T-helper 1 cell treated with Interleukin-12 subunit alpha and Interleukin-12 subunit beta and Interleukin-4 antibody, amounts not matched to agents 30 μg/mL and 1 μg/mL, for 36 hours (primary cell): ENCODE measurements around the gene TUBA4B.

Source experiments
- H3K27ac Mint-ChIP-seq: one replicate; pipeline ENCODE4 v1.8.0; 2021; ENCODE audit warnings: mild to moderate bottlenecking, mixed read lengths
- H3K27me3 Mint-ChIP-seq: one replicate; pipeline ENCODE4 v1.8.0; 2021; ENCODE audit warnings: low read depth, mixed read lengths
- H3K36me3 Mint-ChIP-seq: one replicate; pipeline ENCODE4 v1.8.0; 2021; ENCODE audit warnings: low read depth, mixed read lengths
- H3K4me1 Mint-ChIP-seq: one replicate; pipeline ENCODE4 v1.8.0; 2021; ENCODE audit warnings: low read depth, mixed read lengths
- H3K4me3 Mint-ChIP-seq: one replicate; pipeline ENCODE4 v1.8.0; 2021; ENCODE audit warnings: mild to moderate bottlenecking, moderate library complexity, mixed read lengths
- H3K9me3 Mint-ChIP-seq: one replicate; pipeline ENCODE4 v1.8.0; 2021; ENCODE audit warnings: mixed read lengths

The TUBA4B gene

DNA sequence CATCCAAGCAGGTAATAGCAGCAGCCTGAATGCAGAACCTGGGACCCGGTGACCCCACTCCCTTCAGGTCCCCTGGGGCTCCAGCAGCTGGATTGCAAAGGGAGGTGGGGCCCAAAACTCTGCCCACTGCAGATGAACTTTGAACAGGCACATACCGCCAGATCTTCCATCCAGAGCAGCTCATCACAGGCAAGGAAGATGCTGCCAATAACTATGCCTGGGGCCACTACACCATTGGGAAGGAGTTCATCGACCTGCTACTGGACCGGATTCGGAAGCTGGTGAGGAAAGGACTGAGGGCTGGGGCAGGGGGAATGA is 17.0 kb downstream of the TUBA4B start:
- H3K4me1 Mint-ChIP-seq, result no peaks in the 10 kb centered on the region
- peaks cover 10% of the 10 kb centered on the region for H3K27me3 Mint-ChIP-seq
- no peaks in the 10 kb centered on the region for H3K36me3 Mint-ChIP-seq
- no peak overlapping the region for H3K27ac Mint-ChIP-seq
- no peaks in the 10 kb centered on the region for H3K9me3 Mint-ChIP-seq
- no peak overlapping the region for H3K4me3 Mint-ChIP-seq

- Mint-ChIP-seq H3K27ac (no peak overlapping the region), H3K4me1 (no peaks in the 10 kb centered on the region), H3K9me3 (no peaks in the 10 kb centered on the region), H3K36me3 (no peaks in the 10 kb centered on the region), H3K27me3 (peaks cover 10% of the 10 kb centered on the region), H3K4me3 (no peak overlapping the region)
Measured at GRCh38 chr2:219271021-219271420, 18.0 kb downstream of the TUBA4B start.

GRCh38 chr2:219272356-219272755 is 19.3 kb downstream of the TUBA4B start:
- H3K4me1 Mint-ChIP-seq, result peaks cover 3% of the 10 kb centered on the region
- no peaks in the 10 kb centered on the region for H3K36me3 Mint-ChIP-seq
- H3K9me3 Mint-ChIP-seq, result no peaks in the 10 kb centered on the region
- peaks cover 10% of the 10 kb centered on the region for H3K27me3 Mint-ChIP-seq
- no peak overlapping the region for H3K4me3 Mint-ChIP-seq
- no peak overlapping the region for H3K27ac Mint-ChIP-seq

- H3K9me3 Mint-ChIP-seq, result no peaks in the 10 kb centered on the region
- H3K4me3 Mint-ChIP-seq, result no peak overlapping the region
- no peak overlapping the region for H3K27ac Mint-ChIP-seq
- peaks cover 9% of the 10 kb centered on the region for H3K4me1 Mint-ChIP-seq
- H3K27me3 Mint-ChIP-seq, result peaks cover 10% of the 10 kb centered on the region
- H3K36me3 Mint-ChIP-seq, result no peaks in the 10 kb centered on the region
Measured at GRCh38 chr2:219272995-219273394, 20.0 kb downstream of the TUBA4B start.

GRCh38 chr2:219273937-219274336 is 20.9 kb downstream of the TUBA4B start:
- peaks cover 10% of the 10 kb centered on the region for H3K27me3 Mint-ChIP-seq
- no peak overlapping the region for H3K4me3 Mint-ChIP-seq
- H3K27ac Mint-ChIP-seq, result no peak overlapping the region
- no peaks in the 10 kb centered on the region for H3K9me3 Mint-ChIP-seq
- peaks cover 19% of the 10 kb centered on the region for H3K4me1 Mint-ChIP-seq
- no peaks in the 10 kb centered on the region for H3K36me3 Mint-ChIP-seq

- H3K27ac Mint-ChIP-seq, result no peak overlapping the region
- no peak overlapping the region for H3K4me3 Mint-ChIP-seq
- peaks cover 10% of the 10 kb centered on the region for H3K27me3 Mint-ChIP-seq
- H3K4me1 Mint-ChIP-seq, result peaks cover 20% of the 10 kb centered on the region
- H3K9me3 Mint-ChIP-seq, result no peaks in the 10 kb centered on the region
- H3K36me3 Mint-ChIP-seq, result no peaks in the 10 kb centered on the region
Measured at GRCh38 chr2:219274361-219274921, 21.4 kb downstream of the TUBA4B start.

DNA sequence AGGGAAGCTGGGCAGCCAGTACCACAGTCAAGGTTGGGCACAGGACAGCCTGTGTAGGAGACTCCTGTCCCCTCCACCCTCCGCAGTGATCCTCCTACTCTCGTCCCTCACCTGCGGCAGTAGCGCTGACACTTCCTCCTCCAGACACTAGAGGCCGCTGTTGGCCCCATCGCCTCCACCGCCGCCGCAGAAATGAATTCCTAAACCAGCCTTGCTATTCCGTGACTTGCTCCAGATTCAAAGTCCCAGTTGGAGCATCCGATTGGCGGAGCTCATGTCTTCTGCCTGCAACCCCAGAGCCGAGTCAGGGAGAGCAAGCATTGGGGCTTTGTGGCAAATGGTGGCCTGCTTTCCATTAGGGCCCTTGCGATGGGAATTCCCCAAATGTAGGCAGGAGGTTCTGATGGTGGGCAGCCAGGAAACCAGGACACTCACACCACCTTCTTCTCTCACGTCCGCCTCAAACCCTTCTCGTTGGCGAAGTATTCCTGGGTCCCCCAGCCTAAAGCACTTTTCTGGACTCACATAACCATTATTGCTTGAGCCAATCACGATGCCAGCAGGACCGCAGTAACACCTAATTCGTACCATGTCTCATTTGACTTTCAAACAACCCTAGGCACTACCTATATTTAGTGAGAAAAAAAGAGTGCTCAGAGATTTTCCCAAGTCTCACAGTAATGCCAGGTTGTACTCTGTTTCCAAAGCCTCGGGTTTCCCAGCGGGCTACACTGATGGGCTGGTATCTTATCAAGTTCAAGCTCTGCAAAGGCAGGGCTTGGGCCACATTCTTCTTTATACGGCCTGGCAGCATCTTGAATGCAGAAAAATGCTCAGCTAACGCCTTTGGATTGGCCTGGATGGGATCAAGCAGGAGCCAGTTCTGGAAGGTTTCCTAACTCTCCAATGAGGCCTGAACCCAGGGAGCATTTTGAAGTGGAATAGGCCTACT is 24.9 kb downstream of the TUBA4B start:
- Mint-ChIP-seq H3K9me3 (no peaks in the 10 kb centered on the region), H3K27ac (peak overlapping the region; percentile 98), H3K27me3 (peaks cover 4% of the 10 kb centered on the region), H3K4me1 (peaks cover 35% of the 10 kb centered on the region), H3K36me3 (peaks cover 10% of the 10 kb centered on the region), H3K4me3 (peak overlapping the region; percentile 98)

- peaks cover 4% of the 10 kb centered on the region for H3K27me3 Mint-ChIP-seq
- peak overlapping the region; percentile 98 for H3K27ac Mint-ChIP-seq
- peak overlapping the region; percentile 98 for H3K4me3 Mint-ChIP-seq
- no peaks in the 10 kb centered on the region for H3K9me3 Mint-ChIP-seq
- H3K4me1 Mint-ChIP-seq, result peaks cover 35% of the 10 kb centered on the region
- H3K36me3 Mint-ChIP-seq, result peaks cover 13% of the 10 kb centered on the region
Measured at GRCh38 chr2:219278655-219279150, 25.7 kb downstream of the TUBA4B start.

DNA sequence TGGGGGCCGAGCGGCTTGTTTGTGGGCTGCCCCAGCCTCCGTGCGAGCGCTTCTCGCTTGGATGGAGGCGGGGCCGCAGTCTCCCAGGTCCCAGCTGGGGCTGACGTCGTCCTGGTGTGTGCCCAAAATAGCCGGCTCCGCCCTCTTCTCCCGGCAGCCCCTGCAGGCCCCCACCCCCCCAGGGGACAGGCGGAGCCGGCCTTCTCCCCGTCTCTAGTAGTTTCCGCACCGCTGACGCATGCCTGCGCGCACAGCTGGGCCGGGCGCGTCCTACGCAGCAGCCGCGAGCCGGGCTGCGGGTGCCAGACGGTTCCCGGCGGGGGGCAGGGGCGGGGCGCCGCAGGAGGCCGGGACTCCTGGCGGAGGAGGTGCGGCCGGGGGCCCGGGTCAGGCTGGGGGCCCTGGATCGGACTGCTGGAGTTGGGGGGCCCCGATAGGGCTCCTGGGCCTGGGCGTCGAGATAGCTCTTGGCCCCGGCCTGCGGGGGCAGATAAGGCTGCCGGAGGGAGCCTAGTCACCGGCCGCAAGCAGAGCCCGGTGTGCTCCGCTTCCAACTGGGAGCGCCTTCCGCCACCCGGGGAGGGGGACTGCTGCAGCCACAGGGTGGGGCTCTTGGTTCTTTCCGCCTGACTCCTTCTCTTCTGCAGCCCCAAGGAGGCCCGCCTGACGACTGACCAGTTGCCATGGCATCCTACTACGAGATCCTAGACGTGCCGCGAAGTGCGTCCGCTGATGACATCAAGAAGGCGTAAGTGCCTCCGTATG is 26.3 kb downstream of the TUBA4B start, which contains the start of gene DNAJB2:
TSS of gene DNAJB2 (plus strand) at position 216 of the 765 bp plus-strand sequence. CDS start at position 684, 468 bp downstream.
- H3K27ac Mint-ChIP-seq, result peak within 1 kb of the TSS; percentile 99
- H3K9me3 Mint-ChIP-seq, result no peaks in the 10 kb centered on the region
- peak within 1 kb of the TSS; percentile 98 for H3K4me3 Mint-ChIP-seq
- H3K36me3 Mint-ChIP-seq, result peaks cover 13% of the 10 kb centered on the region
- H3K4me1 Mint-ChIP-seq, result peaks cover 35% of the 10 kb centered on the region
- peaks cover 4% of the 10 kb centered on the region for H3K27me3 Mint-ChIP-seq

DNA sequence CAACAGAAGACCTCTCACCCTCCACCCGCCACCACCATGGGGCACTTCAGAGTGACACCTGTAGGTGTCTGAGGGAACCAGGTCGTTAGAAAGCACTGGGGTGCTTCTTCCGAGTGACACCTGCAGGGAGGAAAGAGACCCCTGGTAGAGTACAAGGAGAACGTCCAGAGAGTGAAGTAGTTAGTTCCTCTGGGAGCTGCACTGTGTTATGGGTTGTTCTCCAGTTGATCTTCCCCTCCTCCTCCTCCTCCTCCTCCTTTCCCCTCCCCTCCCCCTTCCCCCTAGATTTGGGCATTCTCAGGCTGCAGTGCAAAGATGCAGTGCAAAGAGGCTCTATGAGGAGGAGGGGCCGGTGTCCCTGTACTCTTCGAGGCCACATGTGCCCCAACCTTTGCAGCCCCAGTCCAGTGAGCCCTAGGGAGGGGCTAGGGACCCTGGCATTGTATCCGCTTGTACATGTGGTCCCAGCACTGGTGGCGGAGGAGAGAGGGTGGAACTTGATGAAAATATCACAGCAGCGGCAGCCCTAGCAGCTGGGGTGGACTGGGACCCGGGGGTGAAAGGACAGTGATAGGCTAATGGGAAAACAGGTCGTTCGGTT is 27.0 kb downstream of the TUBA4B start:
- H3K36me3 Mint-ChIP-seq, result peaks cover 13% of the 10 kb centered on the region
- peak overlapping the region; percentile 98 for H3K4me3 Mint-ChIP-seq
- peaks cover 35% of the 10 kb centered on the region for H3K4me1 Mint-ChIP-seq
- no peaks in the 10 kb centered on the region for H3K27me3 Mint-ChIP-seq
- H3K27ac Mint-ChIP-seq, result peak overlapping the region; percentile 99
- no peaks in the 10 kb centered on the region for H3K9me3 Mint-ChIP-seq

DNA sequence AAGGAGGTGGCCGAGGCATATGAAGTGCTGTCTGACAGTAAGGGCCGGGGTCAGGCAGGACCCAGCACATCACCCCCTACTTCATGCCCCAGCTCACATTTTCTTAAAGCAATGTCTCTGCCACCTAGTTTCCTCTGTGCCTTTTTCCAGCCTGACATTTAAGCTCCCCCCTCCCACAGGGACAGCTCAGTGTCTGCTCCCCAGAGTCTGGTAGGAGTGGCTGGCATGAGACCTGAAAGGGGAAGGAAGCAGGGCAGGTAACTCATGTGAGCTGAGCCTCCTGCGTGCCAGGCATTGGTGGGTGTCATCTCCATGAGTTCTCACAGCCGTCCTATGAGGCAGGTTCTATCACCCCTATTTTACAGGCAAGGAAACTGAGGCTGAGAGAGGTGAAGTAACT is 27.6 kb downstream of the TUBA4B start:
- Mint-ChIP-seq H3K4me1 (peaks cover 36% of the 10 kb centered on the region), H3K27ac (peak overlapping the region; percentile 99), H3K9me3 (no peaks in the 10 kb centered on the region), H3K36me3 (peaks cover 16% of the 10 kb centered on the region), H3K4me3 (peak overlapping the region; percentile 98), H3K27me3 (no peaks in the 10 kb centered on the region)

DNA sequence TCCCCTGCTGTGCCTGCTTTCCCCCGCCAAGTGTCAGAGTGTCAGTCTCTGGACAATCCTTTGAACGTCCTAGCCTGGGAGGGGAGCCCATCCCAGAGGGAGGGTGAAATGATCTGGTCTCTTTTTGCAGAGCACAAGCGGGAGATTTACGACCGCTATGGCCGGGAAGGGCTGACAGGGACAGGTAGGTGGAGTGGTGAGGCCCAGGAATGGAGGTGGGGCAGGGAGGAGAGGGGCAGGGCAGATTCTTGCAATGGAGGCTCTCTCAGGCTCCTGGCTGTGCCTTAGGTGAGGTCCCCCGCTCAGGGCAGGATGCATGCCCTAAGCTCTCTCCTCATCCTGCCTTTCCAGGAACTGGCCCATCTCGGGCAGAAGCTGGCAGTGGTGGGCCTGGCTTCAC is 28.5 kb downstream of the TUBA4B start:
- peaks cover 16% of the 10 kb centered on the region for H3K36me3 Mint-ChIP-seq

GRCh38 chr2:219282375-219282774 is 29.3 kb downstream of the TUBA4B start:
- H3K4me1 Mint-ChIP-seq, result peaks cover 33% of the 10 kb centered on the region

More for the DNA sequence above, 28.5 kb downstream of the TUBA4B start:
- Mint-ChIP-seq H3K27me3 (no peaks in the 10 kb centered on the region), H3K9me3 (no peaks in the 10 kb centered on the region), H3K4me3 (no peak overlapping the region), H3K4me1 (peaks cover 36% of the 10 kb centered on the region), H3K27ac (no peak overlapping the region)

GRCh38 chr2:219282943-219283581 is 30.0 kb downstream of the TUBA4B start:
- no peak overlapping the region for H3K4me3 Mint-ChIP-seq
- H3K27ac Mint-ChIP-seq, result peak overlapping the region; percentile 0
- peaks cover 16% of the 10 kb centered on the region for H3K36me3 Mint-ChIP-seq

More at GRCh38 chr2:219282375-219282774, 29.3 kb downstream of the TUBA4B start:
- Mint-ChIP-seq H3K9me3 (no peaks in the 10 kb centered on the region), H3K36me3 (peaks cover 16% of the 10 kb centered on the region), H3K27ac (peak overlapping the region; percentile 0), H3K27me3 (no peaks in the 10 kb centered on the region), H3K4me3 (no peak overlapping the region)

More at GRCh38 chr2:219282943-219283581, 30.0 kb downstream of the TUBA4B start:
- no peaks in the 10 kb centered on the region for H3K27me3 Mint-ChIP-seq
- no peaks in the 10 kb centered on the region for H3K9me3 Mint-ChIP-seq
- H3K4me1 Mint-ChIP-seq, result peaks cover 26% of the 10 kb centered on the region
